ENCODE data around the gene P4HTM. TPM values are rescaled to one million over a fixed set of nuclear protein-coding genes. Genes with fewer than 3 reads are reported as not detected.

The P4HTM gene
- total RNA-seq, 3 donors from 2014 or later = 40.2 to 60.6 (median 41.4) TPM

- no peak overlapping the region for H3K4me3 ChIP-seq
- H3K36me3 ChIP-seq (ENCODE audit: low read depth) = peaks cover 4% of the 10 kb centered on the region
- peaks cover 24% of the 10 kb centered on the region for H3K4me1 ChIP-seq (ENCODE audit: low read depth)
- ATAC-seq (no peak), DNase-seq (no peak)
- H3K9me3 ChIP-seq = no peaks in the 10 kb centered on the region
- TF ChIP-seq CTCF (IDR thresholded peaks at IDR 0.05) = no peak
- intact Hi-C loops (cut with DNase I, micrococcal nuclease) = no loop called here
Observed at GRCh38 chr3:49016414-49017228, 26.6 kb downstream of the P4HTM start.

DNA sequence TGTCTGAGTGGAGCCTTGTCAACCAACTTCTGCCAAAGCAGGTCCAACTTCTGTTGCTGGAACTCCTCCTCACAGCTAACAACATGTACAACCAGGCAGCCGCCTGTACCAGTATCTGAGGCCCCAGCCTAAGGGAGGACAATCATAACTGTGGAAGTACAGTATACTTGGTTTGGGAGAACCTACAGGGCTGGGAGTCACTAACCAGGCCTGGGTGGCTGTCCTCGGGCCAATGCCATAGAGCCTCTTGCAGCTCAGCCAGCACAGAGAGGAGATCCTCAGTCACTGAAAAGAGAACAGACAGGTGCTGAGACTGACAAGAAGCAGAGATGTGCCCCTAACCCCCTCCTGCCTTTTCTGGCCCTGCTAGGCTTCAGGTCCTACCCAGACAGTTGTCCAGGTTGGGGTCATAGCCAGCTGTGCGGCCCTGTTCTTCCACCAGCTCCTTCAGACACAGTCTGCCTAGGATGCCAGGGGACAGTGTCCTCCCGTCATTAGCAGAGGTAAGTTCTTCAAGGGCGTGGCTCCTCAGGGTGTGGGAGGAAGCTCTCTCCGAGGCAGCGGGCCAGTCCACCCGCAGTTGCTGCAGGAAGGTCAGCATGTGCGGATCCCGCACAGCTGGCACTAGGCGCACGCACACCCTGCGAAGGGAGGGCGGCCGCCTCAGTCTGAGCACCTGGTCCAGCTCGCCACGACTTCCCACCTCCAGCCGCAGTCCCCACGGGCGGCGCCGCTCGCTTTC lies 27.4 kb downstream of the P4HTM start:
- Histone ChIP-seq H3K4me1 (ENCODE audit: low read depth) (peaks cover 24% of the 10 kb centered on the region), H3K9me3 (no peaks in the 10 kb centered on the region), H3K36me3 (ENCODE audit: low read depth) (peaks cover 4% of the 10 kb centered on the region), H3K4me3 (peak overlapping the region; percentile 60)
- ATAC-seq = peak; percentile 11
- no peak for TF ChIP-seq CTCF (IDR thresholded peaks at IDR 0.05)
- intact Hi-C loops (cut with DNase I, micrococcal nuclease) = no loop called here
- peak; percentile 71 to 81 (median 79) for DNase-seq

GRCh38 chr3:49017971-49018706 lies 28.1 kb downstream of the P4HTM start, which contains the start of gene DALRD3:
Gene DALRD3 (minus strand): TSS chr3:49018580. CDS start chr3:49018564, 16 bp downstream.
- ATAC-seq (peak; percentile 22), DNase-seq (peak; percentile 82 to 87 (median 84))
- no peaks in the 10 kb centered on the region for H3K9me3 ChIP-seq
- peak within 1 kb of the TSS; percentile 60 for H3K4me3 ChIP-seq
- H3K36me3 ChIP-seq (ENCODE audit: low read depth) = peaks cover 4% of the 10 kb centered on the region
- intact Hi-C loops (cut with DNase I, micrococcal nuclease) = no loop called here
- no peak for TF ChIP-seq CTCF (IDR thresholded peaks at IDR 0.05)
- peaks cover 31% of the 10 kb centered on the region for H3K4me1 ChIP-seq (ENCODE audit: low read depth)

- Histone ChIP-seq H3K36me3 (ENCODE audit: low read depth) (peaks cover 4% of the 10 kb centered on the region), H3K4me3 (peak overlapping the region; percentile 60), H3K4me1 (ENCODE audit: low read depth) (peaks cover 35% of the 10 kb centered on the region), H3K9me3 (no peaks in the 10 kb centered on the region)
- ATAC-seq (no peak), DNase-seq (no peak)
- intact Hi-C loops (cut with DNase I, micrococcal nuclease) = no loop called here
- no peak for TF ChIP-seq CTCF (IDR thresholded peaks at IDR 0.05)
Observed at GRCh38 chr3:49018707-49019006, 28.6 kb downstream of the P4HTM start.

DNA sequence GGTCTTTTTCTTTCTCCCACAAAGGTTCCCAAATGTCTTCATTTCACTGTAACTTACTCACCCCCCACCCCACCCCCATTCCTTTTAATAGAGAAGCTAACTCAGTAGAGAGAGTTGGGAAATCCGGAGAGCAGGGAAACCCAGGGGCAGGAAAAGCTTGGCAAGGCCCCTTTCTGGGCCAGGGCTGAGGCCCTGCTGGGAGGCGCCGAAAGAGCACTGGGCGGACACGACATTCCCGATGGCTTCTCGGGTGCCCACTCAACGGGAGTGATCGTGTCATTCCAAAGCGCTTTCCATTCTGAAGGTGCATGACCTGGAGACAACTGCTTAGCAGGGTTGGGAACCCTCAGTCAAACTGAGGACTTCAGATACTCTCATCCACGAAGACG lies 29.9 kb downstream of the P4HTM start:
- ATAC-seq (no peak), DNase-seq (peak in 1 of 3 donors; percentile 46)
- H3K9me3 ChIP-seq = no peaks in the 10 kb centered on the region
- no peak for TF ChIP-seq CTCF (IDR thresholded peaks at IDR 0.05)
- H3K36me3 ChIP-seq (ENCODE audit: low read depth) = peaks cover 10% of the 10 kb centered on the region
- intact Hi-C loops (cut with DNase I, micrococcal nuclease) = no loop called here
- H3K4me1 ChIP-seq (ENCODE audit: low read depth) = peaks cover 40% of the 10 kb centered on the region
- H3K4me3 ChIP-seq = no peak overlapping the region
